Loucy (cell line): ENCODE results near the gene RPL37.

Experiments
- CTCF ChIP-seq: fragments of 200-600 bp; sonication (generic); conservative IDR thresholded peaks from 2 replicates; pipeline ENCODE4 v1.5.1; 2014; ENCODE audit warnings: mild to moderate bottlenecking, antibody characterized with exemption, low read length
- EZH2phosphoT487 ChIP-seq: fragments of 200-600 bp; IDR thresholded peaks from 2 replicates; pipeline ENCODE4 v1.6.1; 2018; ENCODE audit warnings: antibody characterized with exemption, mild to moderate bottlenecking, moderate library complexity, borderline replicate concordance

- TF ChIP-seq CTCF (no peak), EZH2phosphoT487 (no peak)
Measured at GRCh38 chr5:40775846-40776657, 59.0 kb downstream of the RPL37 start.
